ENCODE results near the gene SFMBT2.
"Not testable (repeated sequence)": the region's sequence is repeated elsewhere in the genome, so short reads cannot be mapped to it uniquely, and the experiment has no call there.

DNA sequence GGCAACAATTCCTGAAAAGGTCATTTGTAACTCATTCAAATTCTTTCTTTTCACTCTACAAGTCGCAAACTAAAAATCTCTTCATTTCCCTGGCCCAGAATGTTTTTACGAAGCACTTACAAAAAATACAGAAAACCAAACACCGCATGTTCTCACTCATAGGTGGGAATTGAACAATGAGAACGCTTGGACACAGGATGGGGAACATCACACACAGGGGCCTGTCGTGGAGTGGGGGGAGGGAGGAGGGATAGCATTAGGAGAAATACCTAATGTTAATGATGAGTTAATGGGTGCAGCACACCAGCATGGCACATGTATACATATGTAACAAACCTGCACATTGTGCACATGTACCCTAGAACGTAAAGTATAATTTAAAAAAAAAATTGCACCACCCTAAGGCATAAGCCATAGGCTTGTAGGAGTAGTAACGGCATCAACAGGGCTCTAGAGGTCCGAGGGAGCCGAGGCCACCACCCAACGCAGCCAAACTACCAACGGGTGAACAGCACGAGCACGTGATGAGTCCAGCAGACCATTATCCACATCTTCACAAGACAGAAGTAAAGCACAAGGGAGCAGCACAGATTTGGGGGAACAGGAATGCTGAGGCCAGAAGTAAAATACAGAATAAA, 98.9 kb downstream of the SFMBT2 start:
- TF ChIP-seq, protein P1, sequence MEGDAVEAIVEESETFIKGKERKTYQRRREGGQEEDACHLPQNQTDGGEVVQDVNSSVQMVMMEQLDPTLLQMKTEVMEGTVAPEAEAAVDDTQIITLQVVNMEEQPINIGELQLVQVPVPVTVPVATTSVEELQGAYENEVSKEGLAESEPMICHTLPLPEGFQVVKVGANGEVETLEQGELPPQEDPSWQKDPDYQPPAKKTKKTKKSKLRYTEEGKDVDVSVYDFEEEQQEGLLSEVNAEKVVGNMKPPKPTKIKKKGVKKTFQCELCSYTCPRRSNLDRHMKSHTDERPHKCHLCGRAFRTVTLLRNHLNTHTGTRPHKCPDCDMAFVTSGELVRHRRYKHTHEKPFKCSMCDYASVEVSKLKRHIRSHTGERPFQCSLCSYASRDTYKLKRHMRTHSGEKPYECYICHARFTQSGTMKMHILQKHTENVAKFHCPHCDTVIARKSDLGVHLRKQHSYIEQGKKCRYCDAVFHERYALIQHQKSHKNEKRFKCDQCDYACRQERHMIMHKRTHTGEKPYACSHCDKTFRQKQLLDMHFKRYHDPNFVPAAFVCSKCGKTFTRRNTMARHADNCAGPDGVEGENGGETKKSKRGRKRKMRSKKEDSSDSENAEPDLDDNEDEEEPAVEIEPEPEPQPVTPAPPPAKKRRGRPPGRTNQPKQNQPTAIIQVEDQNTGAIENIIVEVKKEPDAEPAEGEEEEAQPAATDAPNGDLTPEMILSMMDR (IDR thresholded peaks at IDR 0.05; ENCODE audit: low read depth, low read length, poor library complexity, severe bottlenecking): not testable (repeated sequence)
- not testable (repeated sequence) for TF ChIP-seq EZH2phosphoT487 (IDR thresholded peaks at IDR 0.05; ENCODE audit: borderline replicate concordance, low read length)
